ENCODE data around the gene RTL9. TPM values are rescaled to one million over a fixed set of nuclear protein-coding genes. Genes with fewer than 3 reads are reported as not detected.

RTL9 gene
- polyA plus RNA-seq, 1 of the 3 experiments (the other 2 are of a cell fraction), result 0.02 TPM

DNA sequence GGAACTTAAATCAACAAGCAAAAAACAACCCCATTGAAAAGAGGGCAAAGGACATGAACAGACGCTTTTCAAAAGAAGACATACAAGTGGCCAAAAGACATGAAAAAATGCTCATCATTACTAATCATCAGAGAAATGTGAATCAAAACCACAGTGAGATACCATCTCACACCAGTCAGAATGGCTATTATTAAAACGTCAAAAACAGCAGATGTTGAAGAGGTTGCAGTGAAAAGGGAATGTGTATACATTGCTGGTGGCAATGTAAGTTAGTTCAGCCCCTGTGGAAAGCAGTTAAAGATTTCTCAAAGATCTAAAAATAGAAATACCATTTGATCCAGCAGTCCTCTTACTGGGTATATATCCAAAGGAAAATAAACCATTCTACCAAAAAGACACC, 22.6 kb downstream of the RTL9 start:
- Histone ChIP-seq H3K9ac (no peak overlapping the region), H3K27me3 (ENCODE audit: insufficient read depth) (no peaks in the 10 kb centered on the region), H3K36me3 (replicated peaks in 1 of 2; ENCODE audit: control insufficient read depth in 1 of 2, insufficient read depth in 2 of 2, low read length in 1 of 2) (no peaks in the 10 kb centered on the region), H4K20me1 (ENCODE audit: insufficient read depth) (no peaks in the 10 kb centered on the region), H3K9me3 (no peaks in the 10 kb centered on the region), H3K4me1 (ENCODE audit: control insufficient read depth in 1 of 2, insufficient read depth in 2 of 2, low read depth in 1 of 2, low read length in 1 of 2) (no peaks in the 10 kb centered on the region), H3K4me2 (no peak overlapping the region), H3K79me2 (ENCODE audit: insufficient read depth) (no peaks in the 10 kb centered on the region), H3F3A (replicated peaks; ENCODE audit: insufficient read depth) (peaks cover 13% of the 10 kb centered on the region), H3K9me2 (no peaks in the 10 kb centered on the region), H3K4me3 (ENCODE audit: low read depth in 2 of 2, low read length in 1 of 2) (no peak overlapping the region), H2AFZ (ENCODE audit: low read depth) (no peak overlapping the region), H3K27ac (ENCODE audit: low read depth in 2 of 2, low read length in 1 of 2) (peak overlapping the region in 1 of 2 experiments; percentile 10; a peak in 1 of 4 replicates)
- DNase-seq, result no peak
- WGBS (ENCODE audit: low lambda C conversion rate), result 10% methylated on average over 2 of the region's 2 CpGs
- ChIA-PET CTCF (no interaction called here), POLR2A (no interaction called here)
- TF ChIP-seq CTCF (IDR thresholded peaks at IDR 0.05), result no peak
- TF ChIP-seq EP300 (IDR thresholded peaks at IDR 0.05; ENCODE audit: borderline replicate concordance in 1 of 2, low read depth in 1 of 2, low read length in 1 of 2), result peak in 1 of 2 experiments; percentile 47; a peak in 1 of 4 replicates
- TF ChIP-seq NRF1 (IDR thresholded peaks at IDR 0.05; ENCODE audit: low read depth, low read length), result no peak
- no peak for TF ChIP-seq GABPA (IDR thresholded peaks at IDR 0.05; ENCODE audit: low read depth)
- peak; percentile 35; the same call in 1 of the 2 replicates for TF ChIP-seq FOSL2 (IDR thresholded peaks at IDR 0.05; ENCODE audit: borderline replicate concordance, low read depth)
- TF ChIP-seq USF1 (IDR thresholded peaks at IDR 0.05; ENCODE audit: borderline replicate concordance, low read depth), result no peak
- TF ChIP-seq TCF12 (IDR thresholded peaks at IDR 0.05), result peak; percentile 84
- TF ChIP-seq NFIC (IDR thresholded peaks at IDR 0.05; ENCODE audit: borderline replicate concordance), result peak; percentile 33; the same call in 1 of the 2 replicates
- TF ChIP-seq CHD2 (IDR thresholded peaks at IDR 0.05; ENCODE audit: low read length, partially characterized antibody), result no peak
- TF ChIP-seq POLR2AphosphoS5 (IDR thresholded peaks at IDR 0.05; ENCODE audit: low read depth, low read length), result no peak
- peak; percentile 76 for TF ChIP-seq PBX3 (IDR thresholded peaks at IDR 0.05)
- no peak for TF ChIP-seq GATA2 (CRISPR knock-in tag; IDR thresholded peaks at IDR 0.05)
- no peak for TF ChIP-seq SMC3 (IDR thresholded peaks at IDR 0.05; ENCODE audit: low read depth, low read length)
- TF ChIP-seq, protein P1, sequence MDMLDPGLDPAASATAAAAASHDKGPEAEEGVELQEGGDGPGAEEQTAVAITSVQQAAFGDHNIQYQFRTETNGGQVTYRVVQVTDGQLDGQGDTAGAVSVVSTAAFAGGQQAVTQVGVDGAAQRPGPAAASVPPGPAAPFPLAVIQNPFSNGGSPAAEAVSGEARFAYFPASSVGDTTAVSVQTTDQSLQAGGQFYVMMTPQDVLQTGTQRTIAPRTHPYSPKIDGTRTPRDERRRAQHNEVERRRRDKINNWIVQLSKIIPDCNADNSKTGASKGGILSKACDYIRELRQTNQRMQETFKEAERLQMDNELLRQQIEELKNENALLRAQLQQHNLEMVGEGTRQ (IDR thresholded peaks at IDR 0.05; ENCODE audit: borderline replicate concordance, low read depth, low read length), result no peak
- TF ChIP-seq ZBTB33 (IDR thresholded peaks at IDR 0.05; ENCODE audit: borderline replicate concordance, low read depth), result no peak
- no peak for TF ChIP-seq RCOR1 (IDR thresholded peaks at IDR 0.05; ENCODE audit: low read length)
- no peak for TF ChIP-seq RFX5 (IDR thresholded peaks at IDR 0.05; ENCODE audit: low read length)
- TF ChIP-seq FOXJ3 (CRISPR knock-in tag; IDR thresholded peaks at IDR 0.05), result no peak
- TF ChIP-seq FOXM1 (IDR thresholded peaks at IDR 0.05; ENCODE audit: low read depth), result no peak
- no peak for TF ChIP-seq ELF1 (IDR thresholded peaks at IDR 0.05)
- TF ChIP-seq RXRA (IDR thresholded peaks at IDR 0.05; ENCODE audit: borderline replicate concordance, low read depth), result 0 out of 2 replicates have a peak, but pooled peaks have one; percentile 19
- no peak for TF ChIP-seq SIN3A (IDR thresholded peaks at IDR 0.05; ENCODE audit: borderline replicate concordance, low read depth, low read length)
- TF ChIP-seq MEF2A (IDR thresholded peaks at IDR 0.05; ENCODE audit: borderline replicate concordance, low read depth), result peak; percentile 64; the same call in 1 of the 2 replicates
- TF ChIP-seq REST (IDR thresholded peaks at IDR 0.05; ENCODE audit: low read depth, low read length), result no peak
- no peak for TF ChIP-seq YY1 (IDR thresholded peaks at IDR 0.05; ENCODE audit: low read depth)
- no peak for TF ChIP-seq MXI1 (IDR thresholded peaks at IDR 0.05; ENCODE audit: low read depth, low read length)

All from SK-N-SH (cell line).